ENCODE results near the gene CUX1.
"Not testable (repeated sequence)": the region's sequence is repeated elsewhere in the genome, so short reads cannot be mapped to it uniquely, and the experiment has no call there.

DNA sequence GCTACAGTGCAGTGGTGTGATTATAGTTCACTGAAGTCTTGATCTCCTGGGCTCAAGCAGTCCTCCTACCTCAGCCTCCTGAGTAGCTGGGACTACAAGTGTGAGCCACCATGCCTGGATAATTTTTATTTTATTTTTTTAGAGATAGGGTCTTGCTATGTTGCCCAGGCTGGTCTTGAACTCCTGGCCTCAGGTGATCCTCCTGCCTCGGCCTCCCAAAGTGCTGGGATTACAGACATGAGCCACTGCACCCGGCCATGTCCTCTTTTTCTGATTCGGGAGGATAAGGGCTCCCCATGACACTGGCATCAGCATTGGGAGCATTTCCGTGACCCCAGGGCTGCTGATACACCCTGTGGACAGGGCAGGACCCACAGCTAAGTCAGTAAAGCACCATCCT is 69.9 kb downstream of the CUX1 start:
- TF ChIP-seq CTCF, POLR2A, EP300 (IDR thresholded peaks at IDR 0.05): not testable (repeated sequence)

Data from ovary (tissue), 3 donors.